Measurements from ENCODE around the gene YLPM1.

DNA sequence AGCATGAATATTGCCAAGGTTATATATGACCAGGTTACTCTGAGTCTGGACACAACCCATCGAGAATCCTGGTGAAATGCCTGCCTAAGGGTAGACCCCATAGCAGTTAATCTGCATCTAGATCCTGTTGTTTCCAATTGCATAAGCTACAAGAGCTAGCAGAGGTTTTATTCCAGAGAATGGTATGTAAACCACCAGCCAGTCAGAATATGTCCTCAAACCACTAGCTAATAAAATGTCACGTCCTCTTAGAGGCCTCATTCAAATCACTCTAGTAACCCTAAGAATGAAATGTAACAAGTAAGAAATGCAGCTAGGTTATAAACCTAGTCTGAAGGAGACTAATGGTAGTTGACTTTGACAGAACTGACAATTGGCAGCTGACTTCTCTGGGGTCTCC is 9.0 kb upstream of the YLPM1 start:
- TF ChIP-seq, protein P1, sequence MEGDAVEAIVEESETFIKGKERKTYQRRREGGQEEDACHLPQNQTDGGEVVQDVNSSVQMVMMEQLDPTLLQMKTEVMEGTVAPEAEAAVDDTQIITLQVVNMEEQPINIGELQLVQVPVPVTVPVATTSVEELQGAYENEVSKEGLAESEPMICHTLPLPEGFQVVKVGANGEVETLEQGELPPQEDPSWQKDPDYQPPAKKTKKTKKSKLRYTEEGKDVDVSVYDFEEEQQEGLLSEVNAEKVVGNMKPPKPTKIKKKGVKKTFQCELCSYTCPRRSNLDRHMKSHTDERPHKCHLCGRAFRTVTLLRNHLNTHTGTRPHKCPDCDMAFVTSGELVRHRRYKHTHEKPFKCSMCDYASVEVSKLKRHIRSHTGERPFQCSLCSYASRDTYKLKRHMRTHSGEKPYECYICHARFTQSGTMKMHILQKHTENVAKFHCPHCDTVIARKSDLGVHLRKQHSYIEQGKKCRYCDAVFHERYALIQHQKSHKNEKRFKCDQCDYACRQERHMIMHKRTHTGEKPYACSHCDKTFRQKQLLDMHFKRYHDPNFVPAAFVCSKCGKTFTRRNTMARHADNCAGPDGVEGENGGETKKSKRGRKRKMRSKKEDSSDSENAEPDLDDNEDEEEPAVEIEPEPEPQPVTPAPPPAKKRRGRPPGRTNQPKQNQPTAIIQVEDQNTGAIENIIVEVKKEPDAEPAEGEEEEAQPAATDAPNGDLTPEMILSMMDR (IDR thresholded peaks at IDR 0.05): no peak
- no peak for TF ChIP-seq ZFX (IDR thresholded peaks at IDR 0.05; ENCODE audit: borderline replicate concordance)

All from 22Rv1 (cell line).